Stimulated activated memory B cell treated with anti-CD40 and anti-IgM and Interleukin-4, amounts not matched to agents 10 μg/mL and 1 μg/mL and 100 μg/mL, for 72 hours (primary cell): ENCODE data around the gene FAM89B.

ENCODE experiments used
- ATAC-seq: fragments of 150-1000 bp; cut with Tn5 transposase; 2 replicates; pipeline ENCODE4 v1.10.0; 2021
- H3K27ac Mint-ChIP-seq: one replicate; pipeline ENCODE4 v1.8.0; 2022; ENCODE audit warnings: mild to moderate bottlenecking, mixed read lengths
- H3K27me3 Mint-ChIP-seq: one replicate; pipeline ENCODE4 v1.8.0; 2022; ENCODE audit warnings: mixed read lengths
- H3K36me3 Mint-ChIP-seq: one replicate; pipeline ENCODE4 v1.8.0; 2022; ENCODE audit warnings: mixed read lengths
- H3K4me1 Mint-ChIP-seq: one replicate; pipeline ENCODE4 v1.8.0; 2022; ENCODE audit warnings: mixed read lengths
- H3K4me3 Mint-ChIP-seq: one replicate; pipeline ENCODE4 v1.8.0; 2022; ENCODE audit warnings: mild to moderate bottlenecking, moderate library complexity, mixed read lengths
- H3K9me3 Mint-ChIP-seq: one replicate; pipeline ENCODE4 v1.8.0; 2022; ENCODE audit warnings: mixed read lengths

FAM89B gene

GRCh38 chr11:65584723-65585171 is 12.4 kb downstream of the FAM89B start:
- no peaks in the 10 kb centered on the region for H3K9me3 Mint-ChIP-seq
- ATAC-seq: no peak
- peak overlapping the region; percentile 24 for H3K27ac Mint-ChIP-seq
- no peak overlapping the region for H3K4me3 Mint-ChIP-seq
- peaks cover 60% of the 10 kb centered on the region for H3K36me3 Mint-ChIP-seq
- no peaks in the 10 kb centered on the region for H3K27me3 Mint-ChIP-seq
- peaks cover 67% of the 10 kb centered on the region for H3K4me1 Mint-ChIP-seq

- no peaks in the 10 kb centered on the region for H3K27me3 Mint-ChIP-seq
Measured at GRCh38 chr11:65585396-65586246, 13.3 kb downstream of the FAM89B start.

GRCh38 chr11:65586247-65586630 is 13.9 kb downstream of the FAM89B start:
- ATAC-seq: no peak
- Mint-ChIP-seq H3K9me3 (no peaks in the 10 kb centered on the region), H3K27me3 (no peaks in the 10 kb centered on the region), H3K36me3 (peaks cover 59% of the 10 kb centered on the region), H3K4me3 (peak overlapping the region; percentile 42), H3K27ac (peak overlapping the region; percentile 98), H3K4me1 (peaks cover 76% of the 10 kb centered on the region)

More at GRCh38 chr11:65585396-65586246, 13.3 kb downstream of the FAM89B start:
- H3K4me1 Mint-ChIP-seq: peaks cover 76% of the 10 kb centered on the region
- ATAC-seq: no peak
- no peaks in the 10 kb centered on the region for H3K9me3 Mint-ChIP-seq
- peak overlapping the region; percentile 42 for H3K4me3 Mint-ChIP-seq
- H3K36me3 Mint-ChIP-seq: peaks cover 59% of the 10 kb centered on the region
- H3K27ac Mint-ChIP-seq: peak overlapping the region; percentile 98

- H3K27me3 Mint-ChIP-seq: no peaks in the 10 kb centered on the region
- H3K4me1 Mint-ChIP-seq: peaks cover 75% of the 10 kb centered on the region
- ATAC-seq: no peak
- H3K36me3 Mint-ChIP-seq: peaks cover 59% of the 10 kb centered on the region
- no peaks in the 10 kb centered on the region for H3K9me3 Mint-ChIP-seq
- H3K27ac Mint-ChIP-seq: peak overlapping the region; percentile 98
- H3K4me3 Mint-ChIP-seq: no peak overlapping the region
Measured at GRCh38 chr11:65586676-65587075, 14.3 kb downstream of the FAM89B start.

- Mint-ChIP-seq H3K27ac (peak overlapping the region; percentile 98), H3K36me3 (peaks cover 50% of the 10 kb centered on the region), H3K4me1 (peaks cover 65% of the 10 kb centered on the region), H3K27me3 (no peaks in the 10 kb centered on the region), H3K9me3 (no peaks in the 10 kb centered on the region), H3K4me3 (peak overlapping the region; percentile 61)
- peak; percentile 91 for ATAC-seq
Measured at GRCh38 chr11:65588199-65589054, 16.1 kb downstream of the FAM89B start.

GRCh38 chr11:65589444-65590239 is 17.3 kb downstream of the FAM89B start:
- peak; percentile 47 for ATAC-seq
- Mint-ChIP-seq H3K4me3 (peak overlapping the region; percentile 14), H3K4me1 (peaks cover 66% of the 10 kb centered on the region), H3K27ac (peak overlapping the region; percentile 98), H3K27me3 (no peaks in the 10 kb centered on the region), H3K36me3 (peaks cover 39% of the 10 kb centered on the region), H3K9me3 (no peaks in the 10 kb centered on the region)

- no peak for ATAC-seq
- Mint-ChIP-seq H3K4me1 (peaks cover 72% of the 10 kb centered on the region), H3K36me3 (peaks cover 39% of the 10 kb centered on the region), H3K9me3 (no peaks in the 10 kb centered on the region), H3K27ac (peak overlapping the region; percentile 98), H3K27me3 (no peaks in the 10 kb centered on the region), H3K4me3 (no peak overlapping the region)
Measured at GRCh38 chr11:65590240-65590738, 18.0 kb downstream of the FAM89B start.

GRCh38 chr11:65591939-65592857 is 19.9 kb downstream of the FAM89B start:
- H3K4me1 Mint-ChIP-seq: peaks cover 62% of the 10 kb centered on the region
- ATAC-seq: no peak

GRCh38 chr11:65592858-65593517 is 20.6 kb downstream of the FAM89B start:
- ATAC-seq: no peak
- H3K36me3 Mint-ChIP-seq: peaks cover 41% of the 10 kb centered on the region
- no peaks in the 10 kb centered on the region for H3K27me3 Mint-ChIP-seq
- no peaks in the 10 kb centered on the region for H3K9me3 Mint-ChIP-seq
- H3K27ac Mint-ChIP-seq: peak overlapping the region; percentile 37
- H3K4me1 Mint-ChIP-seq: peaks cover 54% of the 10 kb centered on the region
- H3K4me3 Mint-ChIP-seq: no peak overlapping the region

More at GRCh38 chr11:65591939-65592857, 19.9 kb downstream of the FAM89B start:
- H3K27ac Mint-ChIP-seq: no peak overlapping the region
- H3K4me3 Mint-ChIP-seq: no peak overlapping the region
- no peaks in the 10 kb centered on the region for H3K9me3 Mint-ChIP-seq
- no peaks in the 10 kb centered on the region for H3K27me3 Mint-ChIP-seq
- H3K36me3 Mint-ChIP-seq: peaks cover 33% of the 10 kb centered on the region

- H3K27me3 Mint-ChIP-seq: no peaks in the 10 kb centered on the region
- ATAC-seq: no peak
- peaks cover 47% of the 10 kb centered on the region for H3K4me1 Mint-ChIP-seq
- peaks cover 47% of the 10 kb centered on the region for H3K36me3 Mint-ChIP-seq
- peak overlapping the region; percentile 37 for H3K27ac Mint-ChIP-seq
- H3K4me3 Mint-ChIP-seq: no peak overlapping the region
- no peaks in the 10 kb centered on the region for H3K9me3 Mint-ChIP-seq
Measured at GRCh38 chr11:65593518-65594414, 21.4 kb downstream of the FAM89B start.

GRCh38 chr11:65595131-65595530 is 22.8 kb downstream of the FAM89B start:
- H3K27ac Mint-ChIP-seq: peak overlapping the region; percentile 33

GRCh38 chr11:65595543-65596281 is 23.4 kb downstream of the FAM89B start, which contains the start of gene KCNK7:
TSS of gene KCNK7 (minus strand) at chr11:65595800. CDS start at chr11:65595772, 28 bp downstream.
- Mint-ChIP-seq H3K36me3 (peaks cover 45% of the 10 kb centered on the region), H3K27me3 (no peaks in the 10 kb centered on the region), H3K9me3 (no peaks in the 10 kb centered on the region), H3K4me1 (peaks cover 28% of the 10 kb centered on the region), H3K4me3 (no peak within 1 kb of the TSS), H3K27ac (peak within 1 kb of the TSS; percentile 50)
- ATAC-seq: peak; percentile 12

More at GRCh38 chr11:65595131-65595530, 22.8 kb downstream of the FAM89B start:
- Mint-ChIP-seq H3K9me3 (no peaks in the 10 kb centered on the region), H3K4me1 (peaks cover 33% of the 10 kb centered on the region), H3K27me3 (no peaks in the 10 kb centered on the region), H3K4me3 (no peak overlapping the region), H3K36me3 (peaks cover 49% of the 10 kb centered on the region)
- ATAC-seq: no peak
